ENCODE measurements around the gene ADAMTS7. TPM values are rescaled to one million over a fixed set of nuclear protein-coding genes. Genes with fewer than 3 reads are reported as not detected.
"Not testable (repeated sequence)": the region's sequence is repeated elsewhere in the genome, so short reads cannot be mapped to it uniquely, and the experiment has no call there.

The ADAMTS7 gene
- total RNA-seq, 1 experiment from 2014 or later: 23.1 TPM

GRCh38 chr15:78759361-78759998 is 51.8 kb downstream of the ADAMTS7 start:
- H3K4me2 ChIP-seq (ENCODE audit: insufficient read depth, insufficient read length, low read length); H3K27me3 ChIP-seq (ENCODE audit: insufficient read depth, low read length); H2AK5ac ChIP-seq (ENCODE audit: insufficient read length, low read length); H3K79me1 ChIP-seq (ENCODE audit: insufficient read depth, low read depth, low read length, poor library complexity, severe bottlenecking); H3K56ac ChIP-seq (ENCODE audit: insufficient read length, low read depth, low read length); H3K27ac ChIP-seq (ENCODE audit: insufficient read length, low read depth, low read length); H3K9me3 Mint-ChIP-seq; DNase-seq; H3K14ac ChIP-seq (ENCODE audit: insufficient read depth, low read length); H2BK20ac ChIP-seq (ENCODE audit: low read depth, low read length, poor library complexity, severe bottlenecking); H3K4me1 Mint-ChIP-seq; H2BK15ac ChIP-seq (ENCODE audit: low read depth, low read length); H3K4ac ChIP-seq (ENCODE audit: low read depth, low read length); H2AFZ ChIP-seq (ENCODE audit: low read length); H4K5ac ChIP-seq (ENCODE audit: insufficient read length, low read depth, low read length); H4K91ac ChIP-seq (ENCODE audit: insufficient read length, low read depth, low read length); H3K9me3 ChIP-seq (ENCODE audit: control insufficient read depth, low read depth, low read length); H3K4me3 Mint-ChIP-seq; H3K27me3 Mint-ChIP-seq (ENCODE audit: low read depth); H3K23ac ChIP-seq (ENCODE audit: insufficient read length, low read depth, low read length); H3K79me2 ChIP-seq (ENCODE audit: insufficient read depth, low read length); H3K18ac ChIP-seq (ENCODE audit: insufficient read length, low read depth, low read length); H3T11ph ChIP-seq (ENCODE audit: low read length); H3K27ac Mint-ChIP-seq; H2BK12ac ChIP-seq (ENCODE audit: insufficient read length, low read depth, low read length); H3K9ac ChIP-seq (ENCODE audit: extremely low read depth, insufficient read length, low read length); H3K36me3 Mint-ChIP-seq (ENCODE audit: insufficient read depth in 1 of 3, low read depth in 3 of 3); H2BK120ac ChIP-seq (ENCODE audit: low read depth, low read length, poor library complexity, severe bottlenecking); H3K4me1 ChIP-seq (ENCODE audit: insufficient read depth, low read length); H4K8ac ChIP-seq (replicated peaks; ENCODE audit: insufficient read length, low read depth, low read length); H4K20me1 ChIP-seq (ENCODE audit: control insufficient read depth, insufficient read depth, insufficient read length); H2BK5ac ChIP-seq (ENCODE audit: insufficient read length, low read length); H3K23me2 ChIP-seq (ENCODE audit: insufficient read length, low read depth, low read length, poor library complexity, severe bottlenecking): not testable (repeated sequence)
- no CpG with 5 or more reads among the region's 35 CpGs for WGBS (ENCODE audit: extremely low coverage, insufficient read length, low lambda C conversion rate)
